ENCODE results near the gene HACD4. TPM values are rescaled to one million over a fixed set of nuclear protein-coding genes. Genes with fewer than 3 reads are reported as not detected.
A peak's percentile ranks its signal among the peaks of the same experiment; 100 is the strongest.

HACD4 gene
- total and polyA plus RNA-seq, 4 experiments from 2014 or later, result 5.3 to 18.3 (median 12.0) TPM

GRCh38 chr9:20988671-20989315 lies 42.6 kb downstream of the HACD4 start:
- intact Hi-C loops (cut with micrococcal nuclease), result no loop called here
- H3K36me3 ChIP-seq (ENCODE audit: insufficient read depth, low read length), result peaks cover 9% of the 10 kb centered on the region
- H3K36me3 Mint-ChIP-seq, result peaks cover 49 to 55% of the 10 kb centered on the region in 2 donors
- H3K4me3 Mint-ChIP-seq, result no peak overlapping the region
- H3K4me1 ChIP-seq (ENCODE audit: insufficient read depth, low read length), result no peaks in the 10 kb centered on the region
- no peaks in the 10 kb centered on the region for H3K9me3 Mint-ChIP-seq
- no peak overlapping the region for H3K27ac ChIP-seq (ENCODE audit: low read depth, low read length)
- peaks cover 0 to 9% (median under 1%) of the 10 kb centered on the region in 4 donors for H3K4me1 Mint-ChIP-seq
- H3K27me3 ChIP-seq (ENCODE audit: insufficient read depth, low read length), result no peaks in the 10 kb centered on the region
- ChIA-PET CTCF (ENCODE audit: partially characterized antibody) (no interaction called here), POLR2A (ENCODE audit: partially characterized antibody) (interaction anchor here (1.3 kb wide), 1 partner anchor 13 kb away, joined by 4 read pairs; no protein-coding TSS in a partner anchor)
- H3K9me3 ChIP-seq (ENCODE audit: control insufficient read depth in 1 of 2, low read length in 2 of 2), result no peaks in the 10 kb centered on the region
- no peaks in the 10 kb centered on the region for H3K27me3 Mint-ChIP-seq
- peak overlapping the region in 1 of 7 donors; percentile 23 for H3K27ac Mint-ChIP-seq
- H3K4me3 ChIP-seq (ENCODE audit: low read length in 2 of 2), result no peak overlapping the region
- no peak for DNase-seq

DNA sequence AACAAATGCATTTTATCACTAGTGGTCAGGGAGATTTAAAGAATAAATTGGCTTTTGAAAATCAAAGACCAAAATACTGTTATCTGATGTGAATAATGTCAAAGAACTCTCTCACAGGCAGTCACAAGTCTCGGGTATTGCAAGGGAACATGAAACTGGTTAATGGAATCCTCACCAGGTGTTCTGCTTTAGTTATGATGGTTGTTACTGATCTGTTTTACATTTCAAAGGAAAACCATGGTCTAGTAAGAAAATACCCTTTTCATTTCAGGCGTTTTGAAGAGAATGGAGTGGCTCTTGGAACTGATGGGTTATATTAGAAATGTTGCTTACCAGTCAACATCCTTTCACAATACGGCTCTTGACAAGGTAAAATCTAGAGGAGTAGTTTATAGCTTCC lies 43.4 kb downstream of the HACD4 start:
- no peak overlapping the region for H3K27ac ChIP-seq (ENCODE audit: low read depth, low read length)
- Mint-ChIP-seq H3K27me3 (no peaks in the 10 kb centered on the region), H3K9me3 (no peaks in the 10 kb centered on the region), H3K27ac (peak overlapping the region in 1 of 7 donors; percentile 43), H3K4me1 (peaks cover 0 to 6% (median 0%) of the 10 kb centered on the region in 4 donors), H3K4me3 (no peak overlapping the region), H3K36me3 (peaks cover 46 to 53% of the 10 kb centered on the region in 2 donors)
- H3K27me3 ChIP-seq (ENCODE audit: insufficient read depth, low read length), result no peaks in the 10 kb centered on the region
- POLR2A ChIA-PET (ENCODE audit: partially characterized antibody), result interaction anchor here (1.3 kb wide), 1 partner anchor 14 kb away, joined by 4 read pairs; no protein-coding TSS in a partner anchor
- H3K36me3 ChIP-seq (ENCODE audit: insufficient read depth, low read length), result peaks cover 9% of the 10 kb centered on the region
- no peak overlapping the region for H3K4me3 ChIP-seq (ENCODE audit: low read length in 2 of 2)
- CTCF ChIA-PET (ENCODE audit: partially characterized antibody), result no interaction called here
- intact Hi-C loops (cut with micrococcal nuclease), result no loop called here
- no peaks in the 10 kb centered on the region for H3K9me3 ChIP-seq (ENCODE audit: control insufficient read depth in 1 of 2, low read length in 2 of 2)
- DNase-seq, result no peak
- no peaks in the 10 kb centered on the region for H3K4me1 ChIP-seq (ENCODE audit: insufficient read depth, low read length)

DNA sequence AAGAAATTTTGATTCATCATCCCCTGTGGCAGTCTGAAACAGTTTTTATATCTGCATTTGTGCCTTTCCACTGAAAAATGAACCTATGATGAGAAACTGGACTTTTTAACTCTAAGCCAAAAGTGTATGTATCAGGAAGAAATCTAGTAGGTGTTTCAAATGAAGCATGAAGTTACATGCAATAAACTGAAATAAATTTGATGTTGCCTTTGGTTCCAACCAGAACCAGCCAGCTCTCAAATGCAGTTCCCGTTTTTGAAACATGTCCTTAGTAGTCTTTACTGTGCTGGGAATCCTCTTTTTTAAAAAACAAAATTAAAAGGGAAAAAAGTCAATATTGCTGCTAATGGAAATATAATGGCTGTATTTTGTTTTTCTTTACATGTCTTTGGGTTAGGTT lies 43.9 kb downstream of the HACD4 start:
- H3K9me3 Mint-ChIP-seq, result no peaks in the 10 kb centered on the region
- H3K27ac Mint-ChIP-seq, result peak overlapping the region in 1 of 7 donors; percentile 43
- Histone ChIP-seq H3K36me3 (ENCODE audit: insufficient read depth, low read length) (peaks cover 9% of the 10 kb centered on the region), H3K27me3 (ENCODE audit: insufficient read depth, low read length) (no peaks in the 10 kb centered on the region), H3K9me3 (ENCODE audit: control insufficient read depth in 1 of 2, low read length in 2 of 2) (no peaks in the 10 kb centered on the region), H3K4me3 (ENCODE audit: low read length in 2 of 2) (no peak overlapping the region), H3K4me1 (ENCODE audit: insufficient read depth, low read length) (no peaks in the 10 kb centered on the region), H3K27ac (ENCODE audit: low read depth, low read length) (no peak overlapping the region)
- no peaks in the 10 kb centered on the region for H3K27me3 Mint-ChIP-seq
- ChIA-PET CTCF (ENCODE audit: partially characterized antibody) (no interaction called here), POLR2A (ENCODE audit: partially characterized antibody) (no interaction called here)
- peaks cover 0 to 5% (median 0%) of the 10 kb centered on the region in 4 donors for H3K4me1 Mint-ChIP-seq
- H3K4me3 Mint-ChIP-seq, result no peak overlapping the region
- peaks cover 50 to 54% of the 10 kb centered on the region in 2 donors for H3K36me3 Mint-ChIP-seq
- intact Hi-C loops (cut with micrococcal nuclease), result no loop called here
- no peak for DNase-seq

DNA sequence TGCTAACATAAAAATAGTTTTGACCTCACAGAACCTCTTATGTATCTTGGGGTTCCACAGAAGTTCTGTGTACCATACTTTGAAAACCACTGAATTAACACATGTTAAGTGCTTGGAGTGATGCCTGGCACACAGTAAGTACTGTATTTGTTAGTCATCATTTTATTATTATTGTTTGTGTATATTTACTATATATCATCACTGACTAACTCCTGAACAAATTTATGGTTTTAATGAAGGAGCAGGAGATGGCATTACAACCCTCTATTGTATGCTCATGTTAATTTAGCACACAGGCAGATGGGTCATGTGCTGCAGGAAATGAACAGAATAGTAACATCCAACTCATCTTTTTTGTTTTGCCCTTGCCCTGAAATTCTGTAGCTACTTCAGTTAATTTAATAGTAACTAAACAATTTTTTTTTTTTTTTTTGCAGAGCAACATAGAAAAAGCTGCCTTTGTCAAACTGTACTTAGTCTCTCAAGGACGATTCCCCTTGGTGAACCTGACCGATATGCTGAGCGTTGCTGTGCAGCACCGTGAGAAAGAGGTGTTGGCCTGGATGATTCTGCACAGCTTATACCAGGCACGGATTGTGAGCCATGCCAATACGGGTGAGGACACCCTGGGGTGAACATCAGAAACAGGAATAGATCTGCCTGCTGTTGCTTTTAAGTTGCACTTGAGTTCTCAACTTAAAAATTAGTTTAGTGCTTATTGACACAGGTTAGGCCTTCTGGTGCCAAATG lies 45.4 kb downstream of the HACD4 start:
- no peak for DNase-seq
- no peak overlapping the region for H3K27ac ChIP-seq (ENCODE audit: low read depth, low read length)
- H3K4me3 Mint-ChIP-seq, result no peak overlapping the region
- CTCF ChIA-PET (ENCODE audit: partially characterized antibody), result no interaction called here
- no peaks in the 10 kb centered on the region for H3K4me1 ChIP-seq (ENCODE audit: insufficient read depth, low read length)
- H3K4me3 ChIP-seq (ENCODE audit: low read length in 2 of 2), result no peak overlapping the region
- H3K27ac Mint-ChIP-seq, result no peak overlapping the region
- H3K36me3 Mint-ChIP-seq, result peaks cover 53 to 61% of the 10 kb centered on the region in 2 donors
- H3K36me3 ChIP-seq (ENCODE audit: insufficient read depth, low read length), result peaks cover 9% of the 10 kb centered on the region
- no peaks in the 10 kb centered on the region for H3K27me3 ChIP-seq (ENCODE audit: insufficient read depth, low read length)
- intact Hi-C loops (cut with micrococcal nuclease), result no loop called here
- POLR2A ChIA-PET (ENCODE audit: partially characterized antibody), result no interaction called here
- H3K27me3 Mint-ChIP-seq, result no peaks in the 10 kb centered on the region
- no peaks in the 10 kb centered on the region for H3K9me3 Mint-ChIP-seq
- no peaks in the 10 kb centered on the region for H3K9me3 ChIP-seq (ENCODE audit: control insufficient read depth in 1 of 2, low read length in 2 of 2)
- peaks cover 0 to 5% (median 0%) of the 10 kb centered on the region in 4 donors for H3K4me1 Mint-ChIP-seq

- CTCF ChIA-PET (ENCODE audit: partially characterized antibody), result no interaction called here
These were observed 46.9 kb downstream of the HACD4 start for GRCh38 chr9:20984506-20984905.

DNA sequence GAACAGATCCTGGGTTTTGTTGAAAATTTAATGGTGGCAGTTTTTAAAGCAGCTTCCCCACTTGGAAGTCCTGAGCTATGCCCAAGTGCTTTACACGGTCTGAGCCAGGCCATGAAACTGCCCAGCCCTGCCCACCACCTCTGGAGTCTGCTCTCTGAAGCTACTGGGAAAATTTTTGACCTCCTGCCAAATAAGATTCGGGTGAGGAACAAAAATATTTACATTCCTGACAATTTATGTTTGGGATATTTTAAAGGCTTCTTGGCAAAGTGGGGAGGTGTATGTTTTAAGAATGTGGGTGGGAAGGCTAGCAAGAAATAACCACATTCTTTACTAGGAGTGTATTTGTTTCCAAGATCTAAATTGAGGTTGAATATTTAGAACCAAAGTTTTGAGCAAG lies 50.0 kb downstream of the HACD4 start:
- no peak for DNase-seq
- Mint-ChIP-seq H3K27me3 (no peaks in the 10 kb centered on the region), H3K9me3 (no peaks in the 10 kb centered on the region), H3K36me3 (peaks cover 45 to 55% of the 10 kb centered on the region in 2 donors), H3K4me3 (no peak overlapping the region), H3K4me1 (no peaks in the 10 kb centered on the region), H3K27ac (no peak overlapping the region)
- intact Hi-C loops (cut with micrococcal nuclease), result no loop called here
- Histone ChIP-seq H3K9me3 (ENCODE audit: control insufficient read depth in 1 of 2, low read length in 2 of 2) (no peaks in the 10 kb centered on the region), H3K27ac (ENCODE audit: low read depth, low read length) (no peak overlapping the region), H3K36me3 (ENCODE audit: insufficient read depth, low read length) (peaks cover 2% of the 10 kb centered on the region), H3K4me3 (ENCODE audit: low read length in 2 of 2) (no peak overlapping the region), H3K4me1 (ENCODE audit: insufficient read depth, low read length) (no peaks in the 10 kb centered on the region), H3K27me3 (ENCODE audit: insufficient read depth, low read length) (no peaks in the 10 kb centered on the region)
- ChIA-PET CTCF (ENCODE audit: partially characterized antibody) (no interaction called here), POLR2A (ENCODE audit: partially characterized antibody) (no interaction called here)

More at GRCh38 chr9:20984506-20984905, 46.9 kb downstream of the HACD4 start:
- Histone ChIP-seq H3K27me3 (ENCODE audit: insufficient read depth, low read length) (no peaks in the 10 kb centered on the region), H3K4me1 (ENCODE audit: insufficient read depth, low read length) (no peaks in the 10 kb centered on the region), H3K36me3 (ENCODE audit: insufficient read depth, low read length) (peaks cover 4% of the 10 kb centered on the region), H3K27ac (ENCODE audit: low read depth, low read length) (no peak overlapping the region), H3K9me3 (ENCODE audit: control insufficient read depth in 1 of 2, low read length in 2 of 2) (no peaks in the 10 kb centered on the region), H3K4me3 (ENCODE audit: low read length in 2 of 2) (no peak overlapping the region)
- no peaks in the 10 kb centered on the region for H3K4me1 Mint-ChIP-seq
- no peak for DNase-seq
- POLR2A ChIA-PET (ENCODE audit: partially characterized antibody), result no interaction called here
- H3K27me3 Mint-ChIP-seq, result no peaks in the 10 kb centered on the region
- no peak overlapping the region for H3K27ac Mint-ChIP-seq
- intact Hi-C loops (cut with micrococcal nuclease), result no loop called here
- H3K36me3 Mint-ChIP-seq, result peaks cover 46 to 52% of the 10 kb centered on the region in 2 donors
- no peaks in the 10 kb centered on the region for H3K9me3 Mint-ChIP-seq
- H3K4me3 Mint-ChIP-seq, result no peak overlapping the region

GRCh38 chr9:20980832-20981455 lies 50.5 kb downstream of the HACD4 start:
- CTCF ChIA-PET (ENCODE audit: partially characterized antibody), result no interaction called here
- H3K9me3 Mint-ChIP-seq, result no peaks in the 10 kb centered on the region

More at GRCh38 chr9:20980832-20981455, 50.5 kb downstream of the HACD4 start:
- no peak overlapping the region for H3K27ac Mint-ChIP-seq
- Histone ChIP-seq H3K4me3 (ENCODE audit: low read length in 2 of 2) (no peak overlapping the region), H3K27me3 (ENCODE audit: insufficient read depth, low read length) (no peaks in the 10 kb centered on the region), H3K4me1 (ENCODE audit: insufficient read depth, low read length) (no peaks in the 10 kb centered on the region), H3K9me3 (ENCODE audit: control insufficient read depth in 1 of 2, low read length in 2 of 2) (no peaks in the 10 kb centered on the region), H3K27ac (ENCODE audit: low read depth, low read length) (no peak overlapping the region), H3K36me3 (ENCODE audit: insufficient read depth, low read length) (no peaks in the 10 kb centered on the region)
- POLR2A ChIA-PET (ENCODE audit: partially characterized antibody), result no interaction called here
- no peak overlapping the region for H3K4me3 Mint-ChIP-seq
- H3K27me3 Mint-ChIP-seq, result no peaks in the 10 kb centered on the region
- no peak for DNase-seq
- intact Hi-C loops (cut with micrococcal nuclease), result no loop called here
- peaks cover 44 to 54% of the 10 kb centered on the region in 2 donors for H3K36me3 Mint-ChIP-seq
- H3K4me1 Mint-ChIP-seq, result no peaks in the 10 kb centered on the region

Data from CD4-positive, alpha-beta memory T cell (primary cell).